ENCODE measurements around the gene KCNK18. TPM values are rescaled to one million over a fixed set of nuclear protein-coding genes. Genes with fewer than 3 reads are reported as not detected.

The KCNK18 gene
- total RNA-seq, 1 donor = not detected

GRCh38 chr10:117248750-117249465, 51.6 kb downstream of the KCNK18 start:
- DNase-seq (ENCODE audit: low read depth in 2 of 3, low spot score in 2 of 3) = peak in 1 of 3 donors; percentile 67

DNA sequence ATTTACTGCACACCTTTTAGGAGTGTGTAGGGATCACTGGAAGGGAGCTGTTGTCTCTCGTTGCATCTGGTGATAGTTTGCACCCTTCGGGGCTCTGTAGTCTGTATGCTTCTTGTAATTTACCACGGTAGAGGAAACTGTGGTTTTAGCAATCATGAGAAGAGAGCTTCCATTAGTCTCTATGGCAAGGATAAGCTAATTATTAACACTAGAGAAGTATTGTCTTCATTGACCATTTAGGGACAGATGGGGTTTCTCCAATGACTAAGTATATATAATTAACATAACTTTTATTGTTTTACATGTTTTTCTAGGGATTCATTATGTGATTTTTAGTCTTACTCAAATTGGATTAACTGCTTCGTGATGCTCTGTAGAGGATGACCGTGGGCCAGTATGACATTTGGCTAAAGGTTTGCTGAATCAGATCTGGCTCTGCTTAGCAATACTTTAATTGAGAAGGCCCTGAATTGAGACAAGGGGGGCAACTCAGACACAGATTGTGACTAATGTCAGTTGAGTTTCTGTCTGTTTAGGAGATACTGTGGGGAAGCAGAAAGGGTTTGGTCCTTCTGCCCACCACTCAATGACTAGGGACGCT, 52.3 kb downstream of the KCNK18 start:
- peak in 1 of 3 donors; percentile 42 for DNase-seq (ENCODE audit: low read depth in 2 of 3, low spot score in 2 of 3)

DNA sequence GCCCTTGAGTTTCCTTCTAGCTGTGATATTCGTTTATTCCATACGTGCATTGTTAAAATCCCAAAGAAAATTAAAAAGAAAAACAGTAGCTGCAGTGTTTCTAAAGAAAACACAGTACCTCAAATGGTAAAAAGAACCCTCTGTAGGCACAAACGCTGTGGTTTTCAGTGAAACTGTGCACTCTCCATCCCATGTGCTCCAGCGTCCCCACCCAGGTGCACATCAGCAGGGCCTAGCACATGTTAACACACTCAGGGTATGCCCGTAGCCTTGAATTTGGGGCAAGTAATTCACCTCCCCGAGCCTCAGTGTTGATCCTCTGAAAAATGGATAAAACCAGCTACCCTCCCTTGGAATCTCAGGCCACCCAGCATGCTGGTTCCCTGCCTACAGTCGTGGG, 53.1 kb downstream of the KCNK18 start:
- no peak for DNase-seq (ENCODE audit: low read depth in 2 of 3, low spot score in 2 of 3)

GRCh38 chr10:117253908-117254307, 56.6 kb downstream of the KCNK18 start:
- DNase-seq (ENCODE audit: low read depth in 2 of 3, low spot score in 2 of 3) = no peak

DNA sequence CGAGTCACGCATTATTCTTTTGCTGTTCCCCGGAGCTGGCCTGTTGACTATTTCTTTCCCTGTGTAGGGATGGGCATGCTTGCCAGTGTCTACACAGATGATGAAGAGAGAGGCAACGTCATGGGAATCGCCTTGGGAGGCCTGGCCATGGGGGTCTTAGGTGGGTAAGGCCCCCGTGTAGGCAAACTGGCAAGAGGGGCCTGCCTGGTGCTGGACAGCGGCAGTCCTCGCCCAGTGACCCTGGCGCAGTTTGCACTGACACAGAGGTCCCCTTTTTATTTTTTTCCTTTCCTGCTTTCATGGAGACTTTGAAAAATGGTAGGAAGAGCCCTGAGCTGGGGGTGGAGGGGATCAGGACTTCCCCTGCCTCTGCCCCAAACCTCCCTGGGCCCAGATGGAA, 57.0 kb downstream of the KCNK18 start:
- no peak for DNase-seq (ENCODE audit: low read depth in 2 of 3, low spot score in 2 of 3)

- no peak for DNase-seq (ENCODE audit: low read depth in 2 of 3, low spot score in 2 of 3)
Observed at GRCh38 chr10:117254774-117255735, 57.8 kb downstream of the KCNK18 start.

DNA sequence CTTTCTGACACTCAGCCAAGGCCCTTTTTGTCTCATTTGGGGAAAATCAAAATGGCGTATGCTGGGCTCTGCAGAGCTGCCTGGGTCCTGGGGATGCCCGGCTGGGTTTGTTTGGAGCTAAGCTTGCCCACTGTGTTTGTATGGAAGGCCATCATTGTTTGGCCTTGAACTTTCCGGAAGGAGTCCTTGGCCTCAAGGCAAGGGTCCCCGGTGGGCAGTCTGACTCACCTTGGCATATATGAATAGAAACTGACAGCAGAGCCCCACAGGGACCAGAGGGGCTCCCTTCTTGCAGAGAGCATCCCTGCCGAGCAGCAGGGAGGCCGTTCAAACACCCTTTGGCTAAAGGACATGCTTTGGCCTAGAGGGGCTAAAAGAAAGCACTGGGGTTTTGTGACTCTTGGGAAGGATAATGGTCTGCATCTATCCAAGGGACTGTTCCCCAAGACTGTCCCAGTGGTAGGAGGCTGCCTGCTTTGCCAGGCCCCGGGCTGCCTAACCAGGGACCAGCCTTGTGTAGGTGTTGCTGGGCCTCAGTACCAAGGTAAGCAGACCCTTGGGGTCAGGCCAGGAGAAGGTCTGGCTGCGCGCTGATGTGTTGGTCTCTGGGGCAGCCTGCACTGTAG, 58.7 kb downstream of the KCNK18 start:
- no peak for DNase-seq (ENCODE audit: low read depth in 2 of 3, low spot score in 2 of 3)

DNA sequence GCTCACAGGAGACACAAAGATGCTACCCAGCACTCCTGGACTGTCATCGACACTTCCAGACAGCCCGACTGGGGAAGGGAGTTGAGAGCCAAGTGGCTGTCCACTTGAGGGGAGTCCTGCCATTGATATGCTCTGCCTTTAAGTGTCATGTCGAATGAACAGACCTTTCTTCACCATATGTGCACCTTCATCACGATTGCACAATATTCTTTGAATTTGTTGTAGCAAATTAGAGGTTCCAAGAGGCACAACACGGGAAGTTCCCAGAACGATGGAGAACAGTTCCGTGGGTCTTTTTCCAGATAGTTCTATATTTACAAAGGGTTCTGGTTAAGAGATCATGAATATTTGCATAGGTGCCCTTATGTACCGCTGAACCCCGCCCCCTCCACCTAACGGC, 59.6 kb downstream of the KCNK18 start:
- DNase-seq (ENCODE audit: low read depth in 2 of 3, low spot score in 2 of 3) = no peak

- DNase-seq (ENCODE audit: low read depth in 2 of 3, low spot score in 2 of 3) = no peak
Observed at GRCh38 chr10:117257721-117258120, 60.4 kb downstream of the KCNK18 start.

- peak in 1 of 3 donors; percentile 18 for DNase-seq (ENCODE audit: low read depth in 2 of 3, low spot score in 2 of 3)
Observed at GRCh38 chr10:117259279-117259678, 62.0 kb downstream of the KCNK18 start.

Small RNA genes within 50 kb of the gene (small RNA-seq; reads per million reads assigned to genes)
- gene MIR3663 = not detected

Other genes starting within 250 kb of the KCNK18 start
- 0.54 TPM for gene SHTN1, start 192.3 kb upstream of the KCNK18 start, total RNA-seq
- under 0.01 TPM for gene VAX1, start 59.2 kb upstream of the KCNK18 start, total RNA-seq
- 13.2 TPM for gene SLC18A2, start 43.6 kb downstream of the KCNK18 start, total RNA-seq
- gene PDZD8, start 178.0 kb downstream of the KCNK18 start, total RNA-seq = 46.9 TPM